GM18868 (cell line): Measurements from ENCODE around the gene DLX3.
"Not testable (repeated sequence)": the region's sequence is repeated elsewhere in the genome, so short reads cannot be mapped to it uniquely, and the experiment has no call there.

Experiments used
- ATAC-seq: cut with Tn5 transposase; IDR thresholded peaks from one replicate; pipeline ENCODE4 v1.9.1; 2021; ENCODE audit warnings: mild to moderate bottlenecking, moderate library complexity; ENCODE audit not compliant: unreplicated experiment

DLX3 gene

GRCh38 chr17:49995055-49995738 is at the start of gene DLX3:
Gene DLX3 (minus strand): TSS chr17:49995224. CDS start chr17:49994998, 226 bp downstream.
- no peak for ATAC-seq

DNA sequence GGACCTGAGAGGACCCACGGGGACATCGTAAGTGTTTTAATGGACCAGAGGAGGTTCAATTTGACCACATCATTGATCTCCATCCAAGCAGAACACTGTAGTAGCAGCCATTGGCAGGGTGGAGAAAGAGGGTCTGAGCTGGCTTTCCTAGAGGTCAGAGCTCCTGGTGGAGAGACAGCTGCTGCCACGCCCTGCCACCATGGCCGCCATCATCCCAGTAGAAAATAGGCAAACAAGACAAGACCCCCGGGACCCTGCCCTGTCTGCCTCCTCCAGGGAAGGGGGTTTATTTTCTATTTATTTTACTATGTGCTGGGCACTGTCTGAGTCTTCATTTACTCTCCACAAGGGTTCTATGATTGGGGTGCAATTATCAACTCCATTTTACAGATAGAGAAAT is 49.5 kb upstream of the DLX3 start:
- ATAC-seq = no peak

GRCh38 chr17:50043290-50044148 is 48.5 kb upstream of the DLX3 start:
- no peak for ATAC-seq

DNA sequence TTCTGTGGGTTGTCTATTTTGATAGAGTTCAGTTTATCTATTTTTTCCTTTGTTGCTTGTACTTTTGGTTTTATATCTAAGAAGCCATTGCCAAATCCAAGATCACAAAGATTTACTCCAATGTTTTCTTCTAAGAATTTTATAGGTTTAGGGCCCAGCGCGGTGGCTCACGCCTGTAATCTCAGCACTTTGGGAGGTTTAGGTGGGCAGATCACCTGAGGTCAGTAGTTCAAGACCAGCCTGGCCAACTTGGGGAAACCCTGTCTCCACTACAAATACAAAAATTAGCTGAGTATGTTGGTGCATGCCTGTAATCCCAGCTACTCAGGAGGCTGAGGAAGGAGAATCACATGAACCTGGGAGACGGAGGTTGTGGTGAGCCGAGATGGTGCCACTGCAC is 47.2 kb upstream of the DLX3 start:
- ATAC-seq = no peak

DNA sequence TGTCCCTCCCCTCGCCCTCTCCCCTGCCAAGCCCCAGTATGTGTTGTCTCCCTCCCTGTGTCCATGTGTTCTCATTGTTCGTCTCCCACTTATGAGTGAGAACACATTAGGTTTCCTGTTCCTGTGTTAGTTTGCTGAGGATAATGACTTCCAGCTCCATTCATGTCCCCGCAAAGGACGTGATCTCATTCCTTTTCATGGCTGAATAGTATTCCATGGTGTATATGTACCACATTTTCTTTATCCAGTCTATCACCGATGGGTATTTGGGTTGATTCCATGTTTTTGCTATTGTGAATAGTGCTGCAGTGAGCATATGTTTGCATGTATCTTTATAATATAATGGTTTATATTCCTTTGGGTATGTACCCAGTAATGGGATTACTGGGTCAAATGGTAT is 45.5 kb upstream of the DLX3 start:
- not testable (repeated sequence) for ATAC-seq

- ATAC-seq = no peak
Measured at GRCh38 chr17:50039058-50039457, 44.0 kb upstream of the DLX3 start.

DNA sequence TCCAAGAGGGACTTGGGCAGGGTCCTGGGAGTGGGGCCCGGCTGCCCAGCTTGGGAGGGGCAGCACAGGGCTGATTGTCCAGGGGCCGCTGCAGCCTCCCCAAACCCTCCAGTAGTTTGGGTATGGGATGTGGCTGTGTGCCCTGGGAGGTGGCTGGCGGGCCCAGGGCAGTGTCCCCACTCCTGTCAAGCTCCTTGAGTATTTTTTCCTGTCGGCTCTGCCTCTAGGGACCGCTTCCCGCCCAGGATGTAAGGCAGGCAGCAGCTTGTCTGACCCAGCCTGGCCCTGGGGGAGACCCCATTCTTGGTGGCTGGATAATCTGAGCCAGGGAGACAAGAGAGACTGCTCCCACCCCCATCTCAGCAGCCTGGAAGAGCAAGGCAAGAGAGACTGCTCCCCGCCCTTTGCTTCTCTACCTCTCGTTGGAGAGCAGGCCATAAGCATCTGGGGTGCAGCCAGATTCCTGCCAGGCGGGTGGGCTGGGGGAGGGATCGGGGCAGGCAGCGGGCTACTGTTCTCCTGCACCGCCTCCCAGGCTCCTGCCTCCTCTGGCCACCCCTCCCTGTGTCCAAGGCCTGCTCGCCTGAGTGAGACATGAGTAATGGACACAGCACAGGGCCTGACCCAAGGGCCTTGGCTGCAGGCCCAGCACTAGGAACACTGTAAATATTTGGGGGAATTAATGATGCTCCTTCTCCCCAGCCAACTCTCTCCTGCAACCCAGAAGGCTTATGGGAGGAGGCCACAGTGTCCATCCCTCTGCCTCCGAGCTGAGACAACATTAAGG is 42.5 kb upstream of the DLX3 start:
- no peak for ATAC-seq

DNA sequence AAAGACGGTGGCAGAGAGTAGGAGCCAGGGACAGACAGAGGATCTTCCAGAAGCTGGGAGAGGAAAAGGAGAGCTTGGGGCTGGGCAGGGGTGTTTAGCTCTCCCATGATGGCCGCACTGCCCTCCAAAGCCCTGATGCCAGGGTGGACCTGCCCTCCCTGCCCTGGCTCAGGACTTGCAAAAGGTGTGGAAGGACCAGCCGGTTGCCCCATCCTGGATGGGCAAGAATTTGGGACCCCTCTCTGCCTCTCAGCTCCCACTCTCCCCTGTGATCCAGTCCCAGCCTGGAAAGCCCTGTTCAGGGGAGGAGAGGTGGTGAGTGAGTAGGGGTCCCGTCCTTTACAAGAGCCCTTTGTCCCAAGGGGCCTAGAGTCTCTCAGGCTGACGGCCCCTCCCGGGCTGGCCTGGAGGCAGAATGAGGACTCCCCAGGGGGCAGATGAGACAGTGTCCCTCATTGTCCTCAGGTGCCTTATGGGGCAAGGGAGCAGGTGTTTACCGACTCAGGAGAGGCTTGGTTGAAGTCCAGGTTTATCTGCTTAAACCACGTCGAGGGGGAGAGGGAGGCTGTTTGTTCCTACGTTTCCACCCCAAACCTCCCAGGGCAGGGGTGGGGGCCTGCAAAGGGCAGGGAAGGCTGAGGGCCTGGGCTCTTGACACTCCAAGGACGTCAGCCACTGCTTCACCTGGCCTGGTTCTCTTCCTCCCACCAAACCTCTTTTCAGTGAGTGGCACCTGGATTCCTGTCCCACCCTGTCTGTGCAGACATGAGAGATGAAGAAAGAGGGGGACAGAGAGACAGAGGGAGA is 41.6 kb upstream of the DLX3 start:
- ATAC-seq = no peak

DNA sequence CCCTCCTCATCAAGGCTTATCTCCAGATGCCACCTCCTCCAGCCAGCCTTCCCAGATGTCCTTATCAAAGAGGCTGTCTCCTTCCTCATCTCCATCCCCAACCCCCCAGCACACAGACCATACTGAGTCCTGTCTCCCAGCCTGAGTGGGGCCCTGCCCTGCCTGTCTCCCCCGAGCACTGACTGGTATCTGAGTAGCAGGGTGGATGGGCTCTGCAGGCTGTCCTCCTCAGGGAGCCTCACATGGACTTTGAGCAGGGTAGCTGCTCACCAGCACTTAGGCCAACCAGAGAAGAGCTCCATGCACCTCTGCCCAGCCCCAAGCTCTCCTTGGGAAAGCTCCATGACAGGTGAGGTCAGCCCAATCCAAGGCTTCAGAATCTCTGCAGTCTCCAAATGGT is 40.9 kb upstream of the DLX3 start:
- no peak for ATAC-seq

DNA sequence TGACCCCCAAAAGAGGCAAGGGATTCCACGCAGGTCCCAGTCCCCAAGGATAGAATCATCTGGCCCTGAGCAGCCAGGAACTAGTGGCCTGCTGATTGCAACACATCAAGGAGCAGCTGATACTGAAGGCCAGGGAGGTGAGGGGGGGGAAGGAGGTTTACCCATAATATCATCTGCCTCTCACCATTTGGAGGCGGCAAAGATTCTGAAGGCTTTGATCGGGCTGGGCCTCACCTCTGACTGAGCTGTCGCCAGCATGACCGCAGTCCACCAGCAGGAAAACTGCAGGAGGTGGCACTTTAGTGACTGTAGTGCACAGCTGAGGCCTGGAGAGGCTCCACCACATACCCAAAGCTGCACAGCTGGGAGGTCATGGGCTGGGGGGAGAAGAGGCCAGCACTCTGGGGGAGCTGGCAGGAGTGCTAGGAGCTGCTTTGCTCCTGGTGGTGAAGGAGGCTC is 40.4 kb upstream of the DLX3 start:
- ATAC-seq = no peak

DNA sequence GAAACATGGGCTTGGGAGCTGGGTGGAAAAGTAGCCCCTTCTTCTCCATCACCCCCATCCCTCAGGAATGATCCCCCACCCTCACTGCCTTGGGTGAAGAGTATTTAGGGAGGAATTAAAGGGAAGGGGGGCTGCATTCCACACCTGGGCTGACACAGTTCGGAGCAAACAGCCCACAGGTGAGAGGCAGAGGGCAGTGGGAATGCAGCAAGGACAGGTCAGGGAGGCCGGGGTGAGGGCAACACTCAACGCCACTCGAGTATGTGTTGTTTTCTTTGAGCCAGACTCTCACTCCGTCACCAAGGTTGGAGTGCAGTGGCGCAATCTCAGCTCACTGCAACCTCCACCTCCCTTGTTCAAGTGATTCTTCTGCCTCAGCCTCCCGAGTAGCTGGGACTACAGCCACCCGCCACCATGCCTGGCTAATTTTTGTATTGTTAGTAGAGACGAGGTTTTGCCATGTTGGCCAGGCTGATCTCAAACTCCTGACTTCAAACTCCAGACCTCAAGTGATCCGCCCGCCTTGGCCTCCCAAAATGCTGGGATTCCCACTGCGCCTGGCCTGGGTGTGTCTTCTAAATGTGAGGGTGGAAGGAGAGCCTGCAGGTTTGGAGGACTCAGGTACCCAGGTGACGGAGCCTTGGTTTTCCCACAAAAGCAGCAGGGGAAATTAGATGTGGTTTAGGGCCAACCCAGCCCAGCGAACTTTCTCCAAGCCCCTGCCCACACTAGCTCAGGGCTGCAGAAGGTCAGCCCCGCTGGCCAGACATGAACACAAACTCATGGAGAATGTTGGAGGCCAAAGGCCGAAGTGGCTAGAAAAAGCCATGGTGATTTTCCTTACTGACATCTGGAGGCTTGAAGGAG is 39.7 kb upstream of the DLX3 start:
- no peak for ATAC-seq

DNA sequence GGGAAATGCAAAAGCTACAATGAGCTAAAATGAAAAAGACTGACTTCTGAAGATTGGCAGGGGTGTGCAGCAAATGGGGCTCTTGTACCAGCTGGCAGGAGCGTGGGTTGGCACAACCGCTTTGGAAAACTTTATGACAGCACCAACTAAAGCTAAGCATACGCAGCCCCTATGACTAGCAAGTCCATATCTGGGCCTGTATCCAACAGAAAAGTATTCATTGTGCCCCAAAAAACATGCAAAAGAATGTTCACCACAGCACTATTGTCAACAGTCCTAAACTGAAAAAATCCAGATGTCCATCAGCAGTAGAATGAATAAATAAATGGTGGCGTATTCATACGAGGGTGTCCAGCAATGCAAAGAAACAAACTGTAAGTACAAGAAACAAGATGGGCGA is 38.3 kb upstream of the DLX3 start:
- ATAC-seq = no peak

DNA sequence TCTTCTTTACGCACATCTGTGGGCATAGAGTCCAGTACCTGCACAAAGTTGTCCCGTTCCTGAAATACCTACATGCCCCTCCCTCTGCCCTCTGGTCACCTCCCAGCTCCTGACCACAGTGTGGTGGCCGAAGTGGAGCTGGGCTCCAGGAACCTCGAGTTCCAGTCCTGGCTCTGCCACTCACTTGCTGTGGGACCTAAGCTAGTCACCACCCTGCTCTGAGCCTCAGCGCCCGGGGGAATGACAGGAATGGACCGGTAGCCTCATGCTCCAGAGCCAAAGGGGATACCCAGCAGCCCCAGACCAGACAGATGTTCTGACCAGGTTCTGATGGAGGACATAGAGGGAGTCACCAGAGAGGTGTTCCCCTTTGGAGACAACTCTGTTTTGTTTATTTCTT is 34.2 kb upstream of the DLX3 start:
- no peak for ATAC-seq

DNA sequence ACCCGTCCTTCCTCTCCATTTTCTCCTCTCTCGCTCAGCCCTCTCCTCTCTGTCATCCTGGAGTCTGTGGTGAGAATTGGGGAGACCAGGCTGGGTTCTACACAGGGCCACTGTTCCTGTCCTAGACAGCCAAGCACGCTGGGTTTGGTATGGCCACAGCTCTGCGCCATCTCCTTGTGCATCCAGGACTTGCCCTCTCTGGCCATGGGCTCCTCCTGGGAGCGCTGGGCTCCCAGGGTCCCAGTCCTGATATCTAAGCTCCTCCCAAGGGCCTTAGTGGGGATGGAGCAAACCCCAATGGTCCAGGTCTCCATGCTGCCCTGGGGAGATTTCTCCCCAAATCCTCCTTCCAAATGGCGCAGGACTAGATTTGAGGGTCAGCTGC is 33.7 kb upstream of the DLX3 start:
- ATAC-seq = no peak

DNA sequence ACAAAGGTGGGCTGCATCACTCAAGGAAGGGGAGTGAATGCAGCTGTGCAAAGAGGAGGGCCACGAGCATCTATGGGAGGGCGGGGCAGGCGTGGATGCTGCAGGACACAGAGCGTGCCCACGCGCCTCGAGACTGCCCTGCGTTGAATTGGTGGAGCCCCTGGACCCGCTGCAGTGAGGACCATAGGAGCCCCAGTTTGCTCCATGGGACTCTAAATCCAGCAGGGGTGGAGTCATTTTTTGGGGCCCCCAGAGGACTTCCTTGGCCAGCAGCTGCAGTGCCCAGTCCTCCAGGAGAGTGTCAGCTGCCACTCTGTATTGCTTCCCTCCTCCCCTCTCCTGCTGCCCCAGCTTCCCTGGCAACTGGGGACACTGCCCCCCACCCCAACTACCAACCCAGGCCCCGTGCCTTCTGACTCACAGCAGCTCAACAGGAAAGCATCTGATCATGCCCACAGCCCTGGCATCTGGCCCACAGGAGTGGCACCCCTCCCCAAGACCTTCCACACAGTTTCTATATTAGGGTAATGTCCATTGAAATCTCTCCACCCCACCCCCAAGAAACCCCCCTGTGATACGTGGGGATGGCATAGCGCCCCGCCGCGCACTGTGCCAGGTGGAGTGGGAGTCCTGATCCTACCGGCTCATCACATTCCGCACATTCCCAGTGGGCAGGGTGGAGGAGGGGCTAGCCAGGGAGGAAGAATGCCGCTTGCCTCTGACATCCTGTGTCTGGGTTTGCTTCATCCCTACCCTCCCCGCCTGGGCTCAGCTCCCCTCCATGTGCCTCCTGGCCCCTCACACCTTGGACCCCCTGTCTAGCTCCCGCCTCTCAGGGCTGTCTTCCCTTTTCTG is 33.1 kb upstream of the DLX3 start:
- ATAC-seq = no peak

DNA sequence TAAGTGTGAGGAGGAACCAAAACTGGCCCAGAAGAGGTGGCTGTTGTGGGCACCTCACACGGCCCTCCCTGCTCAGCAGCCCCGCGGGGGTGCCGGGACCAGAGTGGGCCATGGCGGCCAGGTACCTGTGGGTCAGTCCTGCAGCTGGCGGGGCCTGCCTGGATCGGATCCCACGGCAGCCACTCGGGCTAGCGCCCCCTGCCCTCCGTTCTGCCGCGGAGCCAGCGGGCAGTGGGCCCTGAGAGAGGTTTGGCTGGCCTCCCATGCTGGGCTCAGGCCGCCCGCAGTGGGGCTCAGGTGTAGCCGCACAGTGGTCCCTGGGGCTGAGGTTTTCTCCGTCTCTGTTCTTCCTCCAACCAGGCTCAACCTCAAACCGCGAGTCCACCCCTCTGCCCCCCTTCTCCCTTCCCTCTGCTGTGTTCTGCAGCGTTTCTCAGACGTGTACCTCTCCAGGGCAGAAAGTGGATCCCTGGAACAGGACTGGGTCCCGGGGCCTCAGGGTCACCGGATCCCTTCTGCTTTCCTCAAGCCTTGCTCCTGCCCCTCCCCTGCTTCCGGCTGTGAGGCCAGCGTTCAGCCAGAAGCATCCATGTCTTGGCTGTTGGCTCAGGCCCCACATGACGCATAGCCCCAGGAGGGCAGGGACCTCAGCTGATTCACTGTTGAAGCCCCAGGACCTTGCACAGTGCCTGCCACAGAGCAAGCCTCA is 32.3 kb upstream of the DLX3 start:
- no peak for ATAC-seq

GRCh38 chr17:50026837-50027171 is 31.8 kb upstream of the DLX3 start:
- ATAC-seq = no peak

GRCh38 chr17:50026046-50026675 is 31.1 kb upstream of the DLX3 start:
- ATAC-seq = no peak
